ENCODE results near the gene SLITRK3. TPM values are rescaled to one million over a fixed set of nuclear protein-coding genes. Genes with fewer than 3 reads are reported as not detected.

Gene SLITRK3
- total RNA-seq, 1 donor from 2014 or later = not detected

- H3K4me1 Mint-ChIP-seq (ENCODE audit: unreplicated experiment) = peaks cover 39% of the 10 kb centered on the region
- DNase-seq (ENCODE audit: low spot score) = peak; percentile 33
- no peak for TF ChIP-seq CTCF (IDR thresholded peaks at IDR 0.05; ENCODE audit: unreplicated experiment)
- peaks cover 27% of the 10 kb centered on the region for H3K27me3 Mint-ChIP-seq (ENCODE audit: unreplicated experiment)
- H3K4me3 Mint-ChIP-seq (ENCODE audit: unreplicated experiment) = peak overlapping the region; percentile 90
- H3K36me3 Mint-ChIP-seq (ENCODE audit: low read depth, unreplicated experiment) = peaks cover 3% of the 10 kb centered on the region
- H3K27ac Mint-ChIP-seq (ENCODE audit: unreplicated experiment) = no peak overlapping the region
- H3K9me3 Mint-ChIP-seq (ENCODE audit: unreplicated experiment) = no peaks in the 10 kb centered on the region
Observed at GRCh38 chr3:165196577-165197480, 645 bp upstream of the SLITRK3 start.

- no peak for DNase-seq (ENCODE audit: low spot score)
- H3K4me3 Mint-ChIP-seq (ENCODE audit: unreplicated experiment) = peak overlapping the region; percentile 83
- no peak for TF ChIP-seq CTCF (IDR thresholded peaks at IDR 0.05; ENCODE audit: unreplicated experiment)
- H3K36me3 Mint-ChIP-seq (ENCODE audit: low read depth, unreplicated experiment) = peaks cover 3% of the 10 kb centered on the region
- peaks cover 39% of the 10 kb centered on the region for H3K4me1 Mint-ChIP-seq (ENCODE audit: unreplicated experiment)
- H3K9me3 Mint-ChIP-seq (ENCODE audit: unreplicated experiment) = no peaks in the 10 kb centered on the region
- H3K27ac Mint-ChIP-seq (ENCODE audit: unreplicated experiment) = no peak overlapping the region
- H3K27me3 Mint-ChIP-seq (ENCODE audit: unreplicated experiment) = peaks cover 27% of the 10 kb centered on the region
Observed at GRCh38 chr3:165195241-165195639, 944 bp downstream of the SLITRK3 start.

GRCh38 chr3:165194511-165195240 lies 1.5 kb downstream of the SLITRK3 start:
- TF ChIP-seq CTCF (IDR thresholded peaks at IDR 0.05; ENCODE audit: unreplicated experiment) = no peak
- peaks cover 39% of the 10 kb centered on the region for H3K4me1 Mint-ChIP-seq (ENCODE audit: unreplicated experiment)
- H3K9me3 Mint-ChIP-seq (ENCODE audit: unreplicated experiment) = no peaks in the 10 kb centered on the region
- peak overlapping the region; percentile 83 for H3K4me3 Mint-ChIP-seq (ENCODE audit: unreplicated experiment)
- DNase-seq (ENCODE audit: low spot score) = no peak
- no peak overlapping the region for H3K27ac Mint-ChIP-seq (ENCODE audit: unreplicated experiment)
- peaks cover 27% of the 10 kb centered on the region for H3K27me3 Mint-ChIP-seq (ENCODE audit: unreplicated experiment)
- H3K36me3 Mint-ChIP-seq (ENCODE audit: low read depth, unreplicated experiment) = peaks cover 3% of the 10 kb centered on the region

DNA sequence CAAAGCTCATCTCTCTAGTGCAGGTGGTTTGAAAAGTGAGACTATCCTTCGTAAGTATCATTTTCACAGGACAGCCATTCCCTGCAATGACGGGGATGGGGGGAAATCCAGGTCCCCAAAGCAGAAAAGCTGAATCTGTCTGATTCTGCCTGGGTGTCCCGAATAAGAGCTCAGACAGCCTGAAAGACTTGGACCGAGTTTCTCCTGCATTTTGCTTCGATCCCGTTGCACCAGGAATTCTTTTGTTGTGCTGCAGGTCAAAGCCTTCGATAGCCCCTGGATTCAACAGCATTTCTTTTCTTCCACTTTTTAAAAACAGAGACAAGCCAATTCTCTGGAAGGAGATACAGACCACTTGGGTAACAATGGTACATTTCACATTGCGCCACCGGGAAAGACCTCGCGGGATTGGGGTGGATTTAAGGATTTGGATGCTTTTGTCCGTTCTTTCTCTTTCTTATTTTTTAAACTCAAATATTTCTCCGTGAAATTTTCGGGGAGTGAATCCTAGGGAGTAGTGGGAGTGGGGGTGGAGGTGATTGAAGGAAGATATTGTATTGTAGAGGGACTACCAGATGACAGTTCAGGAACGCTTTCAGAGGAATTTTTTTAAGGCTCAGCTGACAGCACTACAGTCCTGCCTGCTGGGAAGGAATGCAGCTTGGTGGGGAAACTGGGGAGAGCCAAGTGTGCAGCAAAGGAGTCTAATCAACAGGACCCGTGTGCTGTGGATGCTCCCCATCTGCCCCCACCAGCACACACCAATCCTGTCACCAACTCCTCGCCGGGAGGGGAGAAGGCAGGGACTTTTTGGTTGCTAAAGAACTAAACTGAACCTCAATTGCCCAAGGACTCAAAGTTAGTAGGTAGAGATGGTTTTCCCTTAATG lies 2.6 kb downstream of the SLITRK3 start:
- H3K9me3 Mint-ChIP-seq (ENCODE audit: unreplicated experiment) = no peaks in the 10 kb centered on the region
- no peak for DNase-seq (ENCODE audit: low spot score)

More for the DNA sequence above, 2.6 kb downstream of the SLITRK3 start:
- H3K36me3 Mint-ChIP-seq (ENCODE audit: low read depth, unreplicated experiment) = peaks cover 3% of the 10 kb centered on the region
- H3K4me3 Mint-ChIP-seq (ENCODE audit: unreplicated experiment) = peak overlapping the region; percentile 77
- no peak overlapping the region for H3K27ac Mint-ChIP-seq (ENCODE audit: unreplicated experiment)
- H3K27me3 Mint-ChIP-seq (ENCODE audit: unreplicated experiment) = peaks cover 27% of the 10 kb centered on the region
- peaks cover 39% of the 10 kb centered on the region for H3K4me1 Mint-ChIP-seq (ENCODE audit: unreplicated experiment)
- TF ChIP-seq CTCF (IDR thresholded peaks at IDR 0.05; ENCODE audit: unreplicated experiment) = no peak
